GM13977 (cell line): ENCODE data around the gene PLEKHA1.

Experiments
- DNase-seq: peaks from one replicate; pipeline ENCODE4 v3.0.0; 2012; ENCODE audit warnings: low spot score
- CTCF ChIP-seq: IDR thresholded peaks from 2 replicates; pipeline ENCODE4 v1.5.1; 2012; ENCODE audit warnings: mild to moderate bottlenecking, control low read depth; ENCODE audit not compliant: insufficient read depth; ENCODE audit errors: extremely low read depth, missing control alignments
- in situ Hi-C: fragments of 300-500 bp; cut with MboI; formaldehyde crosslinking; loops from one replicate; pipeline ENCODE4 v1.12.0; 2022; ENCODE audit warnings: low sequenced_read_pairs, low pct_unique_long_range_greater_than_20kb, mixed read lengths, inconsistent platforms; ENCODE audit not compliant: unreplicated experiment

PLEKHA1 gene

GRCh38 chr10:122464250-122464510 is 89.7 kb downstream of the PLEKHA1 start:
- no peak for DNase-seq
- in situ Hi-C loops = no loop called here
- TF ChIP-seq CTCF = no peak

GRCh38 chr10:122464586-122464985 is 90.1 kb downstream of the PLEKHA1 start:
- DNase-seq = no peak

GRCh38 chr10:122465401-122466040 is 91.0 kb downstream of the PLEKHA1 start:
- in situ Hi-C loops = no loop called here
- no peak for DNase-seq
- no peak for TF ChIP-seq CTCF

More at GRCh38 chr10:122464586-122464985, 90.1 kb downstream of the PLEKHA1 start:
- in situ Hi-C loops = no loop called here
- TF ChIP-seq CTCF = no peak

GRCh38 chr10:122466951-122467381 is 92.5 kb downstream of the PLEKHA1 start:
- in situ Hi-C loops = no loop called here
- no peak for DNase-seq
- TF ChIP-seq CTCF = no peak

- in situ Hi-C loops = no loop called here
- no peak for TF ChIP-seq CTCF
- no peak for DNase-seq
Observed at GRCh38 chr10:122467701-122468100, 93.2 kb downstream of the PLEKHA1 start.

GRCh38 chr10:122468307-122468925 is 93.9 kb downstream of the PLEKHA1 start:
- in situ Hi-C loops = no loop called here
- no peak for TF ChIP-seq CTCF
- no peak for DNase-seq
